CD4-positive, alpha-beta T cell treated with Interleukin-15 for 4 hours (primary cell): Measurements from ENCODE around the gene ITPK1.

Experiments
- DNase-seq: peaks from one replicate; pipeline ENCODE4 v3.0.0-alpha.2; 2020; ENCODE audit warnings: low spot score

Gene ITPK1

GRCh38 chr14:93010522-93011140, 105.1 kb downstream of the ITPK1 start:
- DNase-seq, result no peak

GRCh38 chr14:93010130-93010499, 105.6 kb downstream of the ITPK1 start:
- no peak for DNase-seq

- no peak for DNase-seq
Measured at GRCh38 chr14:93009471-93010129, 106.1 kb downstream of the ITPK1 start.

GRCh38 chr14:93008381-93008780, 107.3 kb downstream of the ITPK1 start:
- DNase-seq, result no peak

GRCh38 chr14:93007225-93007997, 108.3 kb downstream of the ITPK1 start:
- no peak for DNase-seq

- no peak for DNase-seq
Measured at GRCh38 chr14:93006567-93007051, 109.1 kb downstream of the ITPK1 start.

GRCh38 chr14:93005838-93006237, 109.9 kb downstream of the ITPK1 start:
- DNase-seq, result no peak

- DNase-seq, result no peak
Measured at GRCh38 chr14:93005135-93005813, 110.5 kb downstream of the ITPK1 start.

- DNase-seq, result no peak
Measured at GRCh38 chr14:93004699-93005082, 111.0 kb downstream of the ITPK1 start.

- DNase-seq, result no peak
Measured at GRCh38 chr14:93003945-93004698, 111.6 kb downstream of the ITPK1 start.

- DNase-seq, result no peak
Measured at GRCh38 chr14:93002851-93003298, 112.8 kb downstream of the ITPK1 start.

GRCh38 chr14:93002049-93002448, 113.7 kb downstream of the ITPK1 start:
- DNase-seq, result no peak

GRCh38 chr14:92998946-92999345, 116.8 kb downstream of the ITPK1 start:
- no peak for DNase-seq

- DNase-seq, result no peak
Measured at GRCh38 chr14:92997343-92998061, 118.2 kb downstream of the ITPK1 start.

GRCh38 chr14:92995620-92996019, 120.1 kb downstream of the ITPK1 start:
- no peak for DNase-seq

GRCh38 chr14:92994942-92995341, 120.8 kb downstream of the ITPK1 start:
- DNase-seq, result no peak

GRCh38 chr14:92994131-92994676, 121.5 kb downstream of the ITPK1 start:
- no peak for DNase-seq

GRCh38 chr14:92993302-92993701, 122.4 kb downstream of the ITPK1 start:
- no peak for DNase-seq

- no peak for DNase-seq
Measured at GRCh38 chr14:92991536-92991935, 124.2 kb downstream of the ITPK1 start.
